ENCODE results near the gene TMEM18. TPM values are rescaled to one million over a fixed set of nuclear protein-coding genes. Genes with fewer than 3 reads are reported as not detected.
A peak's percentile ranks its signal among the peaks of the same experiment; 100 is the strongest.

Gene TMEM18
- total and polyA plus RNA-seq, 2 of the 13 experiments (the other 11 are each of a cell fraction or from before 2014, with no cell fraction given), result 45.9 to 49.4 TPM

- TF ChIP-seq ZBTB40 (IDR thresholded peaks at IDR 0.05) (no peak), ZBTB40 (CRISPR knock-in tag; IDR thresholded peaks at IDR 0.05) (peak; percentile 55; the same call in 1 of the 2 replicates), IRX3 (CRISPR knock-in tag; IDR thresholded peaks at IDR 0.05; ENCODE audit: borderline replicate concordance, low read depth) (peak; percentile 39; the same call in 1 of the 2 replicates), LCORL (IDR thresholded peaks at IDR 0.05) (0 out of 2 replicates have a peak, but pooled peaks have one; percentile 17), LCORL (CRISPR knock-in tag; IDR thresholded peaks at IDR 0.05) (no peak), FOXK1 (CRISPR knock-in tag; IDR thresholded peaks at IDR 0.05; ENCODE audit: borderline replicate concordance, low read depth) (no peak), ZNF644 (CRISPR knock-in tag; IDR thresholded peaks at IDR 0.05; ENCODE audit: low read depth) (no peak), ZFP1 (CRISPR knock-in tag; IDR thresholded peaks at IDR 0.05) (no peak), TCF12 (IDR thresholded peaks at IDR 0.05) (no peak), TCF12 (CRISPR knock-in tag; IDR thresholded peaks at IDR 0.05) (no peak), XRCC5 (optimal IDR thresholded peaks at IDR 0.05; ENCODE audit: low read length) (peak; percentile 28), KMT2B (CRISPR knock-in tag; IDR thresholded peaks at IDR 0.05) (0 out of 2 replicates have a peak, but pooled peaks have one; percentile 22), HNF1A (IDR thresholded peaks at IDR 0.05; ENCODE audit: low read depth) (no peak), HNF1A (CRISPR knock-in tag; IDR thresholded peaks at IDR 0.05; ENCODE audit: borderline replicate concordance) (0 out of 2 replicates have a peak, but pooled peaks have one; percentile 18), BHLHE40 (IDR thresholded peaks at IDR 0.05; ENCODE audit: low read length) (no peak), HNF1B (CRISPR knock-in tag; IDR thresholded peaks at IDR 0.05) (no peak)
Observed at GRCh38 chr2:636641-637405, 40.4 kb downstream of the TMEM18 start (continued).

Measured in HepG2 (cell line).